Globus pallidus (tissue), 1 donor: ENCODE results near the gene KIF5B.
A peak's percentile ranks its signal among the peaks of the same experiment; 100 is the strongest.
"Not testable (repeated sequence)": the region's sequence is repeated elsewhere in the genome, so short reads cannot be mapped to it uniquely, and the experiment has no call there.

Experiments
- DNase-seq: peaks from one replicate; pipeline ENCODE4 v3.0.0-alpha.2; 2015; ENCODE audit warnings: low spot score

KIF5B gene

GRCh38 chr10:32056136-32057035 is at the start of gene KIF5B:
TSS of gene KIF5B (minus strand) at chr10:32056425. CDS start at chr10:32055973, 452 bp downstream.
- DNase-seq, result peak; percentile 84

- no peak for DNase-seq
Measured at GRCh38 chr10:32105782-32106382, 49.7 kb upstream of the KIF5B start.

GRCh38 chr10:32104622-32105509 is 48.6 kb upstream of the KIF5B start:
- no peak for DNase-seq

GRCh38 chr10:32104181-32104580 is 48.0 kb upstream of the KIF5B start:
- DNase-seq, result no peak

GRCh38 chr10:32103721-32104120 is 47.5 kb upstream of the KIF5B start:
- DNase-seq, result no peak

- DNase-seq, result not testable (repeated sequence)
Measured at GRCh38 chr10:32098566-32099259, 42.5 kb upstream of the KIF5B start.

- DNase-seq, result no peak
Measured at GRCh38 chr10:32095116-32095733, 39.0 kb upstream of the KIF5B start.

GRCh38 chr10:32093650-32094049 is 37.4 kb upstream of the KIF5B start:
- DNase-seq, result no peak

- DNase-seq, result no peak
Measured at GRCh38 chr10:32091046-32091445, 34.8 kb upstream of the KIF5B start.

- no peak for DNase-seq
Measured at GRCh38 chr10:32084185-32084851, 28.1 kb upstream of the KIF5B start.

GRCh38 chr10:32077896-32078485 is 21.8 kb upstream of the KIF5B start:
- no peak for DNase-seq

- no peak for DNase-seq
Measured at GRCh38 chr10:32073659-32074058, 17.4 kb upstream of the KIF5B start.

GRCh38 chr10:32073128-32073527 is 16.9 kb upstream of the KIF5B start:
- DNase-seq, result no peak

- DNase-seq, result no peak
Measured at GRCh38 chr10:32072025-32072800, 16.0 kb upstream of the KIF5B start.

GRCh38 chr10:32070645-32071044 is 14.4 kb upstream of the KIF5B start:
- DNase-seq, result no peak

- DNase-seq, result no peak
Measured at GRCh38 chr10:32068569-32068968, 12.3 kb upstream of the KIF5B start.

GRCh38 chr10:32067931-32068330 is 11.7 kb upstream of the KIF5B start:
- not testable (repeated sequence) for DNase-seq

GRCh38 chr10:32065856-32066255 is 9.6 kb upstream of the KIF5B start:
- peak; percentile 33 for DNase-seq

GRCh38 chr10:32061440-32061839 is 5.2 kb upstream of the KIF5B start:
- no peak for DNase-seq

GRCh38 chr10:32060347-32060746 is 4.1 kb upstream of the KIF5B start:
- no peak for DNase-seq
